Activated CD8-positive, alpha-beta T cell treated with anti-CD3 and anti-CD28 coated beads for 36 hours (primary cell): ENCODE data around the gene INCA1. TPM values are rescaled to one million over a fixed set of nuclear protein-coding genes. Genes with fewer than 3 reads are reported as not detected.

Source experiments
- ATAC-seq: fragments of 200-7000 bp; cut with Tn5 transposase; one replicate; pipeline ENCODE4 v1.10.0; 2021; ENCODE audit warnings: mild to moderate bottlenecking, moderate library complexity
- CTCF ChIA-PET: fragments of 350-600 bp; sonication (Branson Sonifier 250); formaldehyde crosslinking; loops from one replicate; lab custom pipeline; 2021; ENCODE audit warnings: antibody characterized with exemption; lab: Charles Lee
- POLR2A ChIA-PET: fragments of 350-600 bp; sonication (Branson Sonifier 250); formaldehyde crosslinking; loops from one replicate; lab custom pipeline; 2021; ENCODE audit warnings: antibody characterized with exemption; lab: Charles Lee
- DNase-seq: peaks from one replicate; pipeline ENCODE4 v3.0.0-alpha.2; 2020
- H3K27ac Mint-ChIP-seq: one replicate; pipeline ENCODE4 v1.8.0; 2021; ENCODE audit warnings: mild to moderate bottlenecking, mixed read lengths
- H3K27me3 Mint-ChIP-seq: one replicate; pipeline ENCODE4 v1.8.0; 2021; ENCODE audit warnings: mixed read lengths
- H3K36me3 Mint-ChIP-seq: one replicate; pipeline ENCODE4 v1.8.0; 2021; ENCODE audit warnings: low read depth, mixed read lengths
- H3K4me1 Mint-ChIP-seq: one replicate; pipeline ENCODE4 v1.8.0; 2021; ENCODE audit warnings: low read depth, mixed read lengths
- H3K4me3 Mint-ChIP-seq: one replicate; pipeline ENCODE4 v1.8.0; 2021; ENCODE audit warnings: mild to moderate bottlenecking, moderate library complexity, mixed read lengths
- H3K9me3 Mint-ChIP-seq: one replicate; pipeline ENCODE4 v1.8.0; 2021; ENCODE audit warnings: mixed read lengths
- intact Hi-C: fragments of 100-400 bp; cut with micrococcal nuclease; formaldehyde crosslinking; loops from one replicate; pipeline ENCODE4 v1.10.0; 2022
- total RNA-seq, 2 experiments: library from RNA; stranded (reverse); gene quantifications; one replicate each; pipeline ENCODE4 v1.2.3, GENCODE V29; 2021
- TF ChIP-seq, protein P1 (sequence below): fragments of 200-600 bp; IDR thresholded peaks from one replicate; pipeline ENCODE4 v1.8.0; 2022; ENCODE audit warnings: antibody characterized with exemption, mild to moderate bottlenecking

INCA1 gene
- total RNA-seq, 2 experiments from 2014 or later = 0.63 TPM; not detected in 1

DNA sequence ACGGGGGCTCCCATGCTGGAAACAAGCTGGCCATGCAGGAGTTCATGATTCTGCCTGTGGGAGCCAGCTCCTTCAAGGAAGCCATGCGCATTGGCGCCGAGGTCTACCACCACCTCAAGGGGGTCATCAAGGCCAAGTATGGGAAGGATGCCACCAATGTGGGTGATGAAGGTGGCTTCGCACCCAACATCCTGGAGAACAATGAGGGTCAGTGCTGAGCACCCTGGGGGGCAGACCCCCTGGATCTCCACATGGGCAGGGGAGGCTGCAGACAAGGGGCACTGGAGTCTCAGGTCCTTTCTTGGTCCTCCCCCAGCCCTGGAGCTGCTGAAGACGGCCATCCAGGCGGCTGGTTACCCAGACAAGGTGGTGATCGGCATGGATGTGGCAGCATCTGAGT is 42.2 kb downstream of the INCA1 start:
- Mint-ChIP-seq H3K4me3 (no peak overlapping the region), H3K4me1 (peaks cover 18% of the 10 kb centered on the region), H3K9me3 (no peaks in the 10 kb centered on the region), H3K27ac (no peak overlapping the region), H3K27me3 (no peaks in the 10 kb centered on the region), H3K36me3 (peaks cover 3% of the 10 kb centered on the region)
- CTCF ChIA-PET = interaction anchor here (1.2 to 1.6 kb wide), 3 partner anchors 12 to 46 kb away, joined by 3 to 5 read pairs (median 4); partner anchors contain the start of gene SPAG7
- ATAC-seq (no peak), DNase-seq (no peak)
- POLR2A ChIA-PET = interaction anchor here (0.7 to 20.8 kb wide), 3 partner anchors 10 to 15 kb away, joined by 3 to 627 read pairs (median 9); partner anchors contain the start of genes RNF167, SLC25A11 and SPAG7
- intact Hi-C loops = no loop called here
- TF ChIP-seq, protein P1, sequence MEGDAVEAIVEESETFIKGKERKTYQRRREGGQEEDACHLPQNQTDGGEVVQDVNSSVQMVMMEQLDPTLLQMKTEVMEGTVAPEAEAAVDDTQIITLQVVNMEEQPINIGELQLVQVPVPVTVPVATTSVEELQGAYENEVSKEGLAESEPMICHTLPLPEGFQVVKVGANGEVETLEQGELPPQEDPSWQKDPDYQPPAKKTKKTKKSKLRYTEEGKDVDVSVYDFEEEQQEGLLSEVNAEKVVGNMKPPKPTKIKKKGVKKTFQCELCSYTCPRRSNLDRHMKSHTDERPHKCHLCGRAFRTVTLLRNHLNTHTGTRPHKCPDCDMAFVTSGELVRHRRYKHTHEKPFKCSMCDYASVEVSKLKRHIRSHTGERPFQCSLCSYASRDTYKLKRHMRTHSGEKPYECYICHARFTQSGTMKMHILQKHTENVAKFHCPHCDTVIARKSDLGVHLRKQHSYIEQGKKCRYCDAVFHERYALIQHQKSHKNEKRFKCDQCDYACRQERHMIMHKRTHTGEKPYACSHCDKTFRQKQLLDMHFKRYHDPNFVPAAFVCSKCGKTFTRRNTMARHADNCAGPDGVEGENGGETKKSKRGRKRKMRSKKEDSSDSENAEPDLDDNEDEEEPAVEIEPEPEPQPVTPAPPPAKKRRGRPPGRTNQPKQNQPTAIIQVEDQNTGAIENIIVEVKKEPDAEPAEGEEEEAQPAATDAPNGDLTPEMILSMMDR = no peak

DNA sequence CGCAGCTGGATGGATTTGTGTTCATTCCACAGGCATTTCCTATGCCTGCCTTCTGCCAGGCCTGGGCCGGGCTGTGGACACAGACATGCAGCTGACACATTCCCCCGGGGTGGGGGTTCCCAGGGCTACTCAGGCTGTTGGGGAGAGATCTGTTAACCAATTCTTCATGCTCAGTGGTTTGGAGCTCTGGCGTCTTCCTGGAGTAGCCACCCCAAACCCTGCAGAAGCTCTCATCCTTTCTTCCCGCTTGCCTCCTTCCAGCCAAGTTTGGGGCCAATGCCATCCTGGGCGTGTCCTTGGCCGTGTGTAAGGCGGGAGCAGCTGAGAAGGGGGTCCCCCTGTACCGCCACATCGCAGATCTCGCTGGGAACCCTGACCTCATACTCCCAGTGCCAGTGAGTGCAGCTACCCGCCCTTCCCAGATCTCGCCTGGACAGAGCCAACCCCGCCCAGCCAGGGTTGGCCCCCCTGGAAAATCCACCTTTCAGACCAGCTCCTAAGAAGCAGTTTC is 43.8 kb downstream of the INCA1 start:
- TF ChIP-seq, protein P1 = no peak
- Mint-ChIP-seq H3K27me3 (no peaks in the 10 kb centered on the region), H3K36me3 (peaks cover 5% of the 10 kb centered on the region), H3K27ac (no peak overlapping the region), H3K9me3 (no peaks in the 10 kb centered on the region), H3K4me1 (peaks cover 18% of the 10 kb centered on the region), H3K4me3 (no peak overlapping the region)
- intact Hi-C loops = no loop called here
- ATAC-seq (no peak), DNase-seq (no peak)
- ChIA-PET CTCF (interaction anchor here (1.0 to 2.5 kb wide), 4 partner anchors 8 to 44 kb away, joined by 3 to 9 read pairs (median 4); partner anchors contain the start of gene SPAG7), POLR2A (interaction anchor here (1.8 to 20.8 kb wide), 3 partner anchors 10 to 15 kb away, joined by 8 to 627 read pairs (median 14); partner anchors contain the start of genes RNF167, SLC25A11 and SPAG7)

DNA sequence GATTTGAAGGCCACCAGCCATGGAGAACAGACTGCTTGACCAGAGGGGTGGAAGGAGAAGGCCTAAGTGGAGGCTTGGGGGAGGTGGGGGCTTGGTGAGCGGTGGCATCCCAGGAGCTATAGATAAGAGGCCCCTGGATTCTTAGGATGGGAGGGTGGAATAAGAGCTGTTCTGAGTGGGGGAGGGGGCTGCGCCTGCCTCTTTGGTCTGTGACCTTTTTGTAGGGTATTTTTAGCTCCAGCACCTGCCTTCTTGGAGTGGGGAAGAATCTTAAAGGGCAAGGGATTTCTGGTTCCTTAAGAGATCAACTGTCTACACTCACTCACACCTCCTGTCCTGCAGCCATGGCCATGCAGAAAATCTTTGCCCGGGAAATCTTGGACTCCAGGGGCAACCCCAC is 45.8 kb downstream of the INCA1 start:
- H3K9me3 Mint-ChIP-seq = no peaks in the 10 kb centered on the region
- H3K27ac Mint-ChIP-seq = peak overlapping the region; percentile 97
- H3K36me3 Mint-ChIP-seq = peaks cover 16% of the 10 kb centered on the region
- ChIA-PET CTCF (interaction anchor here (0.7 to 2.5 kb wide), 3 partner anchors 16 to 42 kb away, joined by 3 to 9 read pairs (median 4); partner anchors contain the start of gene SPAG7), POLR2A (interaction anchor here (1.5 to 20.8 kb wide), 5 partner anchors 9 to 43 kb away, joined by 3 to 627 read pairs (median 11); partner anchors contain the start of genes RNF167, SLC25A11 and SPAG7)
- peak overlapping the region; percentile 97 for H3K4me3 Mint-ChIP-seq
- intact Hi-C loops = no loop called here
- DNase-seq = no peak
- no peak for ATAC-seq
- TF ChIP-seq, protein P1 = no peak
- H3K27me3 Mint-ChIP-seq = no peaks in the 10 kb centered on the region
- peaks cover 18% of the 10 kb centered on the region for H3K4me1 Mint-ChIP-seq

DNA sequence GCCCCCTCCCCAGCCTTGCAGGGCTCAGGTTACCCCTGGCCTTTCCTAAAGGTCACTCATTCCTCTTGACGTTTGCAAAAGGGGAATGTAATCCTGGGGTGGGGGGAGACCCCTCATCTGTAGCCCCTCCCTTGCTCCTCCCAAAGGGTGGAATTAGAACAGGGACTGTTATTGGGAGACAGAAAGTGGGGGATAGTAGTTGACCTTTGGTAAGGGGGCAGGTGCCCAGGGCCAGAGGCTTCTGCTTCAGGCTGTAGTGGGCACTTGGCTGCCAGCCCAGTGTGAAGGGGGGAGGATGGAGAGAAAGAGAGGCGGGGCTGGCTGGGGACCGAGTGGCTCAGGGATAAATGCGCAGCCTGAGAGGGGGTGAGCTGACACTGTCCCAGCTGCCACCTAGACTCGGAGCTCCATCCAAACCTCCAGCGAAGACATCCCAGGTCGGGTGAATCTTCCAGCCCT is 46.5 kb downstream of the INCA1 start, which contains the start of gene ENO3:
TSS of gene ENO3 (plus strand) at position 374 of the 459 bp plus-strand sequence. CDS start 711 bp downstream, outside the sequence.
- ChIA-PET CTCF (interaction anchor here (0.7 to 1.5 kb wide), 4 partner anchors 11 to 42 kb away, joined by 3 to 5 read pairs (median 4); partner anchors contain the start of gene SPAG7), POLR2A (interaction anchor here (1.0 to 20.8 kb wide), 8 partner anchors 8 to 129 kb away, joined by 3 to 627 read pairs (median 8); partner anchors contain the start of genes INCA1, KIF1C, RNF167 and SLC25A11)
- Mint-ChIP-seq H3K4me1 (peaks cover 13% of the 10 kb centered on the region), H3K9me3 (no peaks in the 10 kb centered on the region), H3K27me3 (no peaks in the 10 kb centered on the region), H3K27ac (peak within 1 kb of the TSS; percentile 97), H3K4me3 (peak within 1 kb of the TSS; percentile 97), H3K36me3 (peaks cover 23% of the 10 kb centered on the region)
- DNase-seq (no peak), ATAC-seq (no peak)
- intact Hi-C loops = no loop called here
- TF ChIP-seq, protein P1 = no peak
